GM21447 (cell line): ENCODE data around the gene ARHGAP24.
A peak's percentile ranks its signal among the peaks of the same experiment; 100 is the strongest.

Experiments
- ATAC-seq: cut with Tn5 transposase; IDR thresholded peaks from one replicate; pipeline ENCODE4 v1.9.1; 2021; ENCODE audit not compliant: unreplicated experiment

The ARHGAP24 gene

DNA sequence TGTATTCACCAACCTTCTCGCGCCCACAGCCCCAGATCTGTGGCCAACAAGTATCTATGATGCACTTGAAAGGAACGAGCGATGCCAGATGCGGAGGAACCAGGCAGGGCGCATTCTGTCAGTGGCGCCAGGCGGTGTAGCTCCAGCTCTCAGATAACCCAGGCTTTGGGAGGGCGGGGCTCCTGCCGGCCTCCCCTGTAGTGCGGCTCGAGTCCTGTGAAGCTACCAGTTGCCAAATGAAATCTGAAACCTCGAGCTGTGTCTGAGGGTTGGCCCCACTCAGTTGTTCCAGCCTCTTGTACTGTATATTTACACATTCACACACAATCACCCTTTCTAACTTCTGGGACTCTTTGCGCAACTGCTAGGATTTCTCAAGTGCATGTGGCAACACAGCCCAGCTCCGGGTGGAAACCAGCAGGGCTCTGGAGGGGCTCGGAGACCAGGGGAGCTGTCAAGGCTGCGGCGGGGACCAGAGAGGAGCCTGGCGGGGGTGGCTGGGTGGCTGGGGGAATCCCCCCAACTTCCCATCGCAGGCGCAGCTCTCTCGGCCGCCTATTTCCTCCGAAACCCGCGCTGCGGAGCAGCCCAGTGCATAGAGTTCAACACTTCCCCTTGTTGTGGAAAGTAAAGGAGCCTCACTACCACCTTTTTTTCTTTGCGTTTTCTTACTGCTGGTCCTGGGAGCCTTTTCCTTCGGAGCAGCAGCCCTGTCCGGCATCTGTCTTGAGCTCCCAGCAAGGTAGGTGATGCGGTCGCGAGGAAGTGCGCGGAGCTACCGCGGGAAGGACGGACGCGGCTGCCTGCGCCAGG, at the start of gene ARHGAP24:
Gene ARHGAP24 (plus strand): TSS at position 333 of the 813 bp plus-strand sequence.
- ATAC-seq, result peak; percentile 91

DNA sequence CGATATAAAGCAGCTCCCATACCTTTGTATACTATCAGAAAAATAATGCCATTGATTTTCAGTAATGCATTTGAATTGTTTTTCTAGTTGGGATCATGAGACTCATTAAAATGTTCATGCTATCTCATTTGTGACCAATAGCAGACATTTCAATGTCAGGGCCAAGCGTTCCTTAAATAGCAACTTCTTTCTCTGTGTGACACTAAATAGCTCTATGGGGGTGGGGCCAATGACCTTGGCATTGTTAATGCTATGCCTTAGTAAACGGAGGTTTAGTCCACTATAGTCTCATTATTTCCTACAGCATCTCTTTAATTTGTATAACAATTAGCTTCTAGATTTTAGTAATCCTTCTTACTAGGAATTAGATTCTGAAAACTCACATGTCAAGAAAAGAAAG, 48.6 kb upstream of the ARHGAP24 start:
- ATAC-seq, result no peak

DNA sequence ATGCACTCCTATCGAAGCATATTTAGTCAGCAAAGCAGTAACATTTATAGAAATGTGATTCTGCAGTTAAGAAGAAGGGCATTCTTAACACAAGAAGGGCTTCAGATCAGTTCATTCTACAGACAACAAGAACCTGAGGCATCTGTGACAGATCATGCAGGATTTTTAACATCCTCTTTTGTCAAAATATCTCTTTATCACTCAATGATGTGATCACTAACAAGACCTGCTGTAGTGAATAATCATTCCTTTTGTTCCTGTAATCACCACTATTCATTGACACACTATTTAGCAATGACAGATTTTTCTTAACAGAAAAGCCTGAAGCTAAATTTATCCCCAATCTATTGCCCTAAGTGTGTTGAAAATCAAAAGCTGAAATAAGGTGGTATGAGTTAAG, 47.8 kb upstream of the ARHGAP24 start:
- ATAC-seq, result no peak

DNA sequence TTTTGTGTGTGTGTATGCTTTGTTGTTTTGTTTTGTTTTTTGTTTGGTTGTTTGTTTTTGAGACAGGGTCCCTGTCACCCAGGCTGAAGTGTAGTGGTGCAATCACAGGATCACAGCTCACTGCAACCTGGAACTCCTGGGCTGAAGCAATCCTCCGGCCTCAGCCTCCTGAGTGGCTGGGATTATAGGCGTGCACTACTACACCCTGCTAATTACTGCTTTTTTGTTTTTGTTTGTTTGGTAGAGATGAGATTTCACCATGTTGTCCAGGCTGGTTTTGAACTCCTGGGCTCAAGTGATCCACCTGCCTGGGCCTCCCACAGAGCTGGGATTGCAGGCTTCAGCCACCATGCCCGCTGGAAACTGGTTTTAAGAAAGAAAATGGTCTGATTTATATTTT, 44.7 kb upstream of the ARHGAP24 start:
- no peak for ATAC-seq

DNA sequence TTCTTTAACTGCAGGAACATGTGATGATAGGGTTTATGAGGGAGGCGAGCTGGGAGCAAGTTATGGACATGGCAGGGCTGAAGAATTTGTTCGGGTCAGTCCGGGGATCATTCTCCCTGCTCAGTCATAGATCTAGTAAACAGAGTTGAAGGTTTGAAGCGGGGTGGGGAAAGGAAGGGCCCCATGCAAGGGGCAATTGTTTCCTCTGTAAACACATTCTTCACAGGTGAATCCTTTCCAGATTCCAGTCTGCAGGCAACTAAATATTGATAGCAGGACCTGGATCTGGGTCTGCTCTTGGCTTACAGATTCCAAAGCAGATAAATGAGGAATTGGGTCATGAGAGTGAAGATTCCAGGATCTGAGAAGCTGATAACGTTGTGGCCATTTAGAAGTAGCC, 44.3 kb upstream of the ARHGAP24 start:
- no peak for ATAC-seq

DNA sequence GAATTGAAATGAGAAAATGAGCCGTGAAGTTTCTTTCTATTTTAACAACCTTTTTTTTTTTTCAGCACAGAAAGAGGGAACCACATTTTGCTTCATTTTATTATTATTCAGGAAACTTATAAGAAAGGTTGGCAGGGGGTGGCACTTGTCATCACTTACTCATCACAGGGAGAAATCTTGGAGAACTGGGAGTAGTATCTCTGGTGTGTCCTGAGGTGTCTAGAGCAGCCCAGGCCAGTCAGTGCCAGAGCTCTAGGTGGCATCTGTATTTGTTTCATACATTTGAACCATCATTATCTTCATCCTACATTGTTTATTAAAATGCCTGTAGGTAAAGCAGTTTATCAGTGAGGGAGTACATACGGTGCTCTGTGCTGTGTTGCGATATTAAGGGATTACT, 43.8 kb upstream of the ARHGAP24 start:
- ATAC-seq, result no peak

DNA sequence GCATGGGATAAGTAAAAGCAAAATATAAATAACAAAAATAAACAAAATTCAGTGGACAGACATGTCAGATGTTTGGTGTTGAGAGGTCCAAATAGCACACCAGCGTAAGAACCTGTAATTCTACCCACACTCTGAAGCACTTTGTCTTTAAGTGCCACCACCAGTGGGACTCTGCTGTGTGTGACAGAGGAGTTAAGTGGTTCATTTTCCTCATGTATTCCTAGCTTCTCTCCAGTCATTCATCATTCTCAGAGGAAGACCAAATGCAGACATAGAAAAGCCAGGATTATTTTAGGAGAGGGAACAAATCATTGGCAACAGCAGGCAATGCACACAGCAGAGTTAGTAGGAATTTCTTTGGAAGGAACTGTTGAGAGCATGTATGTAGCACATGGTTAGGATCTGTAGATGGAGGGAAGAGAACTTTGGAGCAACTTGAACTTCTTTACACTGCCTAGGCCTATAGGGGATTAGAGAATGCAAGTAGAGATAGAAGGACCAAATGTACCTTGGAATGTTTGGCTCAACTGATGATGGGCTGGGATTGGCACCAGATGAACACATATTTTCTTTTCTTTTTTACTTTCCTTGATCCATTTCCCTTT, 43.0 kb upstream of the ARHGAP24 start:
- ATAC-seq, result no peak

DNA sequence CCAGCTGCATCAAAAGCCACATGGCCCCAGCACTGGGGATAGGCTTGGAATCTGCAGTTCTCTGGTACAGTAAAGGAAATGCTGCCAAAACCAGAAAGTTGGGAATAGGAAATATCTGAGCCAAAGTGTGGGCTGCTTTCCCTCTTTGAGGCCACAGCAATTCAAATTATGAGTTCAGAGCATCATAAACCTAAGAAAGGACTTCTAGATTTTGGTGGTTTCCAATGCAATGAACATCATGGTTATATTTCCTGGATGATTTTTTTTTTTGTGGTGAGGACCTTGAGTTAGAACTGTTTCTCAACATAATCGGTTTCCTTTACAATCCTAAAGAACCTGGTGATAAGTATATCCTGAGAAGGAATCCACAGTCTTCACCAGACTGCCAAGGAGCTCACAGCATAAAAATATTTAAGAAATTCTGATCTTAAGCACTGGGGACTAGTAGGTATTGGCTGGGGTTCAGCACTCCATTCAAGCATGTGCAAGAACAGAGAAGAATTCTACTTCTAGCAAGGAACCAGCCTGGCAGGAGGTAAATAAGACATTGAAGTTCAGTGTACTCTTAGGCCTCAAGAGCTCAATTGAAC, 29.8 kb upstream of the ARHGAP24 start:
- no peak for ATAC-seq

DNA sequence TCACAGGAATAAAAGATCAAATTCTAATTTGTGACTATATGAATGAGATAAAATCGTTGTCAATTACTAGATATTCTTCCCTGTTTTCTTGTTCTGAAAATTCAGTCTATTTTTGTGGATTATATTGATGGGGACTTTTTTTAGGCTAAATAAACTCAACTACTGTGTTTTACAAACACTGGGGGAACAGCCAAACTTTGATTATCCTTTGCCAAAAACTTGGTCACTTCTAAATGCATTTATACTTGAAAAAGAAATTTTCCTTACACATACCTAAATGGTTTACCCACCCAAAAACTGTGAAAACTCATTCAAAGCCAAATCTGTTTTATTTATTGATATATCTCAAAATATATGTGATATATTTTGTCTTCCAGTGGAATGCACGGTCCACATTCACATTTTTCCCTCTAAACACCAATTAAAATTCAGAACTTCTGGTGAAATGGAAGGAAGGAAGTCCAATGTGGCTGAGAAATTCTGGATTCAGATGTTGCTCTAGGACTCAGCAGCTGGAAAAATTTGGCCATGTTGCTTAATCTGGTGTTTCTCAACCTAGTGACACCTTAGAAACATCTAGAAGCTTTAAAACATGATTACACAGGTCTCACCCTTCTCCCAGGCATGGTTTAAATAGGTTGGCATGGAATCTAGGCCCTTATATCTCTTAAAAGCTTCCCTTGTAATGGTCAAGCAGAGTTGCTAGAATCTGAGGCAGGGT, 28.6 kb upstream of the ARHGAP24 start:
- no peak for ATAC-seq

DNA sequence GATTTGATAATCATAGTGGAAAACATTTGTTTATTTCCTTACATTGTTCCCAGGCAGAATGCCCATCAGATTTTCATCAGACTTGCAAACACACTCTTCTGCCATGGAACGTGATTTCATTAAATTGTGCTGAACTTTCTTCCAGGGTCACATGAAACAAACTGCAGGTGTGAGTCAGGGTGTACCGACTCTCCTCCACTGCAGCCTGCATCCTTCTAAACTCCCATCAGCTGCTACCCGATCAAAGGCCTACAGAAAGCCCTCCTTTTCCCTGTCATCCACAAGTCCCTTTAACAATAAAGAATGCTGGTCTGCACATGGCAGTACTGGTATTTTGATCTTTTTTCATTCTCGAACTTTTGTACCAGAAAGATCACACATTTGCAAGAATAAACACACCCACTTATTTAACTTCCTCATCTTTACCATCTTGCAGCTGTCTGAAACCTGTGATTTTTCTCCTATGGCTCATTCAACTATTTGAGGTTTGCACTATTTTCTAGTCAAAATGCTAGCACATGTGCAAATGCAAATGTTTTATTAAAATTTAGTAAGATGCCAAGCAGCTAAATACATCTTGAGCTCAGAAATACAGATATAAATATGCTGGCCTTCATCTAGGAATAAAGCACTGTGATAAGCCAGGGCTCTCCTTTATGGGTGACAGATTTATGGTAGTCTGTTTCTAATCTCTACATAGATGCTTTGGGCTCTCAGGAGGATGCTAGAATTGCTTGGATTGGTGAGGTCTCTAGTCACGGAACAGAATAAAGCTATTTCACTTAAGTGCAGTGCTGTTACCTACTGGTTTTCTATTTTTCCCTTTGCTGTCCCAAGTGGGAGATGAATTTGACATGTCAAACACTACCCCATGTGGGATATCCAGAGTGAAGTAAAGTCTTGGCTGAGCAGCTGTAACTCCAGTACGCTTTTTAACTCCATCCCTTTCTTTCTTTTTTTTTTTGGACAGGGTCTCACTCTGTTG, 25.8 kb upstream of the ARHGAP24 start:
- ATAC-seq, result peak; percentile 48

DNA sequence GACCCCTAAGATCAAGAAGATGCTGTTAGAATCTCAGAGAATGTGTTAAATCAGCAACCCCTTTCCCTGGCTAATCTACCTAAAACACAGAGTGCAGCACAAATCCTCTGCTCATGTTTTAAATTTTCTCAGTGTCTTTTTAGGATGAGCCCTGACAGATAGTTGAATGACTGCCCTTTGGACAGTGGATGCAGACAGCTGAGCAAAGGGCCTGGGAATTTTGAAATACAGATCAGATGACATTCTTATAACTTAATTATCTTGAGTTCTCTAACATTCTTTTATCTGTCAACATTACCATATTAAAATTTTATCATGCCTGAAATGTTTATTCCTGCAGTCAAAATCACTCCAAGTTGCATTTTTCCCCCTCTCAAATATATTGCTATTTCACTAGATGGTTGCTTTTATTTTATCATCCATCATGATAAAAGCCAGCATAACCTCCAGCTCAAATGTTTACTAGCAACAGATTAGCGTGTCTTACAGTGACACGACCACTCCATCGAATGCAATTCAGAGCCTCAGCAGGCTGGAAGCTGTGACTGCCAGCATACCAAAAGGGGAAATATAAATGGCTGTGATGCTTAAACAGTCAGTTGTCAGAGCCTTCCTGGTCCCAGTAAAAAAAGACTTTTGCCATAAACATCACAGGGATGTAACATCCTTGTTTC, 22.8 kb upstream of the ARHGAP24 start:
- ATAC-seq, result no peak

DNA sequence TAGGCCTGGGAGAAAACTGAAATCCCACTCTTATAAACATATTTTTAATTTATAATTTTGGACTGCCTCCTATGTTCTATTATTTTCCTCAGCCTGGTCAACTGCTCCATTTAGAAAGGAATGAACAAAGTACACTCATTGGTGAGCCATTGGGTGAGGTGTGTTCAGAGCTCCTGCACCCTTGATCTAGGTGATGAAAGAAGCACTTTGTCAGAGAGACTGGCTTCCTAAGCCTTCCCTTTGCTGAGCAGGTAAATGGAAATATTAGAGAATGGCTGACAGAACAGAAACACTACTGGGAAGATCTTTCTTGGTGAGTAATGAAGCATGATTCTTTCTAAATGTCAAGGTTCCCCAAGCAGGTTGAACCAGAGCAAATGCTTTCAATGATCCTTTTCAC, 19.0 kb upstream of the ARHGAP24 start:
- ATAC-seq, result no peak

DNA sequence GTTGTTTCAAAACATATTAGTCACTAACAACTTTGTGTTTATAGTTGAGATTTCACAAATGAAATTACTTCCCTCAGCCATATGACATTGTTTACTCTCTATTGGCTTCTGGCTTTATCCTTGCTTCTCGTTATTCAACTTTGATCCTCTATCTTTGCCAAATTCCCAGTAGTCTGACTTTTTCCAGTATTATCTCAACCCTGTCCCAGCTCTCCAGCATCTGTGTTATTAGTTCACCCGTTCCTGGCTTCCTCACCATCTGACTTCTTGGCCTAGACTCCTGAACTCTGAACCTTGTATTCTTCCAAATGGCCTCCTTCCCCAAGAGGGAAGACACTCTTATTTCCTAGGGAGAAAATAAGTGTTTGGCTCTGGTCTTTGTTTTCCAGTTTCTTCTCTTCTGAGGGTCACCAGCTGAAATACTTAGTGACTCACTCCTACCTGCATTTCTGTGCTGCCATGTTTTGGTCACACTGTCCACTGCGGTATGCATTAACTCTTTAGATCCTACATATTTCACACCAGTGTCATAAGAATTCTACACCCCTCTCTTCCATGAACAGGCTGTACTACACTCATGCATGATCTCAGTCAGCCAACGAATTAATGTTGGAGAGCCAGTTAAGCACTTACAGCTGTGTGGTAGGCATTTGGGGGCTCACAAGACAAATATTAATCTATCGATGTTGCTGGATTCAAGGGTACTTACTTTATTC, 17.0 kb upstream of the ARHGAP24 start:
- no peak for ATAC-seq

DNA sequence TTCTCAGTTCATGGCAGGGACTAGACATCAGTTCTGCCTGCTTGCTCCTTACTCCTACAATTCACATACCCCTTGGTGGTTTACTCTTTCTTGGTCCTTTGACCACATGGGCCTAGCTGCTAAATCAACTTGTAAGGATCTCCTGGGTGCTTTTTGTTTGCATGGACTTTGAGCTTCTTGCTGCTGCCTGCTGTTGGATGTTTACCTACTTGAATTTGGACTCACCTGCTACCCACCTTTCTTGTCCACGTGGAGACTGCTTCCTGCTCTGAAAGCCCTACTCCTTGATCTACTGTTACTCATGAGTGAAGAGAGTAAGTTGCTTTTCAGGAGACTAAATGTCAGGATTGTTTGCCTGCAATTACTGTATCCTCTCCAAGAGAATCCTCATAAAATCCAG, 15.2 kb upstream of the ARHGAP24 start:
- ATAC-seq, result no peak

DNA sequence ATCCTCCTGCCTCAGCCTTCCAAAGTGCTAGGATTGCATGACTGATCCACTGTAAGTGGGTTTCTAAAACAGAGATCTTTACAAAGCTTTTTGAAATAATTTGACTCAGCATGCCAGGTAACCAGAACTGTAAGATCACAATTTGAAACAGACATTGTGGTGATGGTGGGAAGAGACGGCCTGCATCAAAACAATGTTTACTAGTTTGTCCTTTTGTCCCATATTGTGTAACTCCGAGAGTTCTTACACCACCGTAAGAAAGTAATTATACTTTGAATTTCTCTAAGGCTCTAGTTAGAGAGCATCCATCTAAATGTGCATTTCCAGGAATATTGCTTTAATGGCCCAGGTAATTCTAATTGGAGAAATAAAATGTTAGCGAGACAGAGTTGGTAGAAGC, 594 bp upstream of the ARHGAP24 start:
- no peak for ATAC-seq

DNA sequence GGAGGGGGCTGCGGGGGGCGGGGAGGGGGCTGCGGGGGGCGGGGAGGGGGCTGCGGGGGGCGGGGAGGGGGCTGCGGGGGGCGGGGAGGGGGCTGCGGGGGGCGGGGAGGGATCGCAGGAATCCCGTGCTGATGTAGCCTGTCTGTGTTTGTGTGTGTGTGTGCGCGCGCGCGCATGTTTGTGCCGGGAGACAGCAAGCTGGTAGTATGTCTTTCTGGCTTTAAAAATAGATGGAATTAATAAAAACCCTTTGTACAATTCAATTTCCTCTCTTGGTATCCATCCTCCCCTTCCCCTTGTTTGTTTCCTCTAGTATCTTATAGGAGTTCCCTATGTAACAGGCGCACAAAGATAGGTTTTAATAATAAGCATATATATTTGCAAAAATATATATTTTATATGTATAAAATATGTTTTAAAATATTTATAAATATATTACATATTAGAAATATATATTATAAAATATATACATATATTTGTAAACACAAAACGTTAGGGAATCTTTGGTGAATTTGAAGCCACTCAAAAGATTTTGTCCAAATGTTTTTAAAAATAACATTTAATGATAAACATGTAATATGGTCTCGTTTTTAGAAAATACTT, 782 bp downstream of the ARHGAP24 start:
- no peak for ATAC-seq

DNA sequence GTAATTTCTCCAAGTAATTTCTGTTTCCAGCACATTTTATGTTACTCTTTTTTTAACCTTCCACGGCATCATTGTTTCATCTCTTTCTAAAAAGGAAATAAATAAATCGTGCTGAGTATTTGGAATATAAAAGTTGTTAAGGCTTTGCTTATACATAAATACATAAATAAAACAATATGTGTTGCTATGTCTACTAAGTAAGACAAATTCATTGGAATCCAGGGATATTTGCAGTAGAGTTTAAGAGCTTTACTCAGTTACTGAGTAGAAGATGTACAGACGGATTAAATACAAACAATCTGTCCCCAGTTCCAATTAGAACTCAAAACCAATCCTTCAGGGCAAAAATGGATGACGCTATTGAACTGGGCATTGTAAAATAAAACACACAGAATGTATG, 1.4 kb downstream of the ARHGAP24 start:
- ATAC-seq, result no peak

DNA sequence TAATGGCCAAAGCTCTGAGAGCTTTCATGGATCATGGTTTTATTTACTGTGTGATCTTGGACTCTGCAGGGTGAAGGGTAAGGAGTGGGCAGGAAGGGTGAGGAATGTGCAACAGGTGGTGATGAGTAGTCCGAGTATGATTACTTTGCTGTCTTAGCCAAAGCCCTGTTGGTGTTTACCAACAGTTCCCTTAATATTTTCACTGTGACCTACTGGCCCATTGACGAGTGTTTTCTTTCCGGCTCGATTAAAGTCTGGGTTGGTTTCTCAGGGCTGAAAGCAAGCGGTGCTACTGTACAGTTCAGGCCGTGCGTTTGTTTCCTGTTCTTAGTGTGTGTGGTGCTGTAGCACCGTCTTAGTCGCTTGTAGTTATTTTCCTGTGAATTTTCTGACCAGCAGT, 2.6 kb downstream of the ARHGAP24 start:
- ATAC-seq, result no peak

DNA sequence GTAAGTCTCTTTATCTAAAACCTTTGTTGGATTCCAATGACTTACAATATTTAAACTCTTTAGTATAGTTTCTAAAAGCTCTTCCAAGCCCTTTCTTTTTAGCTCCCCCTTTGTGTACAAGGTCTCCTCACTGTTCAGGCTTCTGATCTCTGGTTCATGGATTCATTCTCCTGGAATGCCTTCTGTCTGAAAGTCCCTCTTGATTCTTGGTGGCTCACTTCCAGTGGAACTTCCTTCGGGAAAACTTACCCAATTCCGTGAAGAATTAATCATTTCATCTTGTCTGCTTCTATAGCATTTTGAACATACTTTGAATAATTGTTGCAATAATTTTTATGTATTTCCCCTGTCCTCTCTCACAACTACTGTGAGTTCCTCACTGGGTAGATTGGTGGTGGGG, 3.6 kb downstream of the ARHGAP24 start:
- ATAC-seq, result no peak
